Tibial artery (tissue), 4 donors: ENCODE measurements around the gene TRABD2B.
A peak's percentile ranks its signal among the peaks of the same experiment; 100 is the strongest.

ENCODE experiments used
- DNase-seq, 2 donors: peaks; one replicate each; pipeline ENCODE4 v3.0.0-alpha.2; 2019
- H3K27ac ChIP-seq, 2 donors: fragments of 200-600 bp; sonication (generic) in 1 of 2; 1 replicate in 1 of 2; 2 replicates in 1 of 2; pipeline ENCODE4 v1.5.1; 2018 to 2019; ENCODE audit warnings: mild to moderate bottlenecking in 1 of 2
- H3K27me3 ChIP-seq, 2 donors: fragments of 200-600 bp; sonication (generic) in 1 of 2; one replicate each; pipeline versions ENCODE4 v1.5.1 to v1.6.0; 2016 to 2019
- H3K36me3 ChIP-seq, 3 donors: fragments of 200-600 bp; sonication (generic) in 2 of 3; one replicate each; pipeline ENCODE4 v1.5.1; 2016 to 2019; ENCODE audit warnings: mild to moderate bottlenecking in 2 of 3
- H3K4me1 ChIP-seq, 4 donors: fragments of 200-600 bp; sonication (generic) in 2 of 4; 1 replicate in 3 of 4; 2 replicates in 1 of 4; pipeline ENCODE4 v1.5.1; 2016 to 2019
- H3K4me3 ChIP-seq, 2 donors: fragments of 200-600 bp; sonication (generic) in 1 of 2; 1 replicate in 1 of 2; 2 replicates in 1 of 2; pipeline ENCODE4 v1.5.1; 2018 to 2019; ENCODE audit warnings: mild to moderate bottlenecking in 2 of 2
- H3K9me3 ChIP-seq, 3 donors: fragments of 200-600 bp; sonication (generic) in 1 of 3; one replicate each; pipeline ENCODE4 v1.5.1; 2016 to 2019
- intact Hi-C: fragments of 100-400 bp; cut with DNase I; formaldehyde crosslinking; loops from one replicate; pipeline ENCODE4 v1.15.0; 2023; ENCODE audit warnings: low total_unique reads
- TF ChIP-seq, protein P1 (sequence below), 2 experiments: fragments of 200-600 bp in 1 of 2; fragments of 450-650 bp in 1 of 2; IDR thresholded peaks; one replicate each; pipeline ENCODE4 v1.5.1; 2017 to 2019; ENCODE audit warnings: antibody characterized with exemption in 2 of 2, mild to moderate bottlenecking in 1 of 2, moderate library complexity in 1 of 2

TRABD2B gene

DNA sequence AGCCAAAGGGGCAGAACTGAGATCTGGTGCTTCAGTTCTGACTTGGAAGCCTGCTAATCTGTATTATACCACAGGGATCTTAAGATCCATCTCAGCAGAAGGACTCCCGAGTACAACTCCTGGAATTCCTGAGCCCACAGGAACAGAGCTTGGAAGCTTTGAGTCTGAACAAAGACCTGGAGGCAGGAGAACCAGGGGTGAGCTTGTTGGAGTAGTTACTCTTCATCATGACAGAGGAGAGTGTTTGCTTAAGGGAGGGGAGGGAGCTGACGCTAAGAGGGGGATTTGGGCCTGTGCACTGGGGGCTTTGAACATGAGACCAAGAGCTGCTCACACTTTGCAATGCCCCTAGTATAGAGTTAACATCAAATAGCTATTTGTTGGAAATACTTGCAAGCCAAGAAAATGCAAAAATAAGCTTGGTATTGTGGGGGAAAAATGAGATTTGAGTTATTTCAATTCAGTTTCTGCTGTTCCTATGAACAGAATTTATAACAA, 41.1 kb upstream of the TRABD2B start:
- no peaks in the 10 kb centered on the region for H3K9me3 ChIP-seq
- no peaks in the 10 kb centered on the region for H3K27me3 ChIP-seq
- H3K4me3 ChIP-seq: no peak overlapping the region
- H3K27ac ChIP-seq: no peak overlapping the region
- intact Hi-C loops: no loop called here
- no peak for DNase-seq
- no peaks in the 10 kb centered on the region for H3K36me3 ChIP-seq
- H3K4me1 ChIP-seq: peaks cover 0 to 28% (median 12%) of the 10 kb centered on the region in 4 donors
- TF ChIP-seq, protein P1, sequence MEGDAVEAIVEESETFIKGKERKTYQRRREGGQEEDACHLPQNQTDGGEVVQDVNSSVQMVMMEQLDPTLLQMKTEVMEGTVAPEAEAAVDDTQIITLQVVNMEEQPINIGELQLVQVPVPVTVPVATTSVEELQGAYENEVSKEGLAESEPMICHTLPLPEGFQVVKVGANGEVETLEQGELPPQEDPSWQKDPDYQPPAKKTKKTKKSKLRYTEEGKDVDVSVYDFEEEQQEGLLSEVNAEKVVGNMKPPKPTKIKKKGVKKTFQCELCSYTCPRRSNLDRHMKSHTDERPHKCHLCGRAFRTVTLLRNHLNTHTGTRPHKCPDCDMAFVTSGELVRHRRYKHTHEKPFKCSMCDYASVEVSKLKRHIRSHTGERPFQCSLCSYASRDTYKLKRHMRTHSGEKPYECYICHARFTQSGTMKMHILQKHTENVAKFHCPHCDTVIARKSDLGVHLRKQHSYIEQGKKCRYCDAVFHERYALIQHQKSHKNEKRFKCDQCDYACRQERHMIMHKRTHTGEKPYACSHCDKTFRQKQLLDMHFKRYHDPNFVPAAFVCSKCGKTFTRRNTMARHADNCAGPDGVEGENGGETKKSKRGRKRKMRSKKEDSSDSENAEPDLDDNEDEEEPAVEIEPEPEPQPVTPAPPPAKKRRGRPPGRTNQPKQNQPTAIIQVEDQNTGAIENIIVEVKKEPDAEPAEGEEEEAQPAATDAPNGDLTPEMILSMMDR (IDR thresholded peaks at IDR 0.05): no peak

DNA sequence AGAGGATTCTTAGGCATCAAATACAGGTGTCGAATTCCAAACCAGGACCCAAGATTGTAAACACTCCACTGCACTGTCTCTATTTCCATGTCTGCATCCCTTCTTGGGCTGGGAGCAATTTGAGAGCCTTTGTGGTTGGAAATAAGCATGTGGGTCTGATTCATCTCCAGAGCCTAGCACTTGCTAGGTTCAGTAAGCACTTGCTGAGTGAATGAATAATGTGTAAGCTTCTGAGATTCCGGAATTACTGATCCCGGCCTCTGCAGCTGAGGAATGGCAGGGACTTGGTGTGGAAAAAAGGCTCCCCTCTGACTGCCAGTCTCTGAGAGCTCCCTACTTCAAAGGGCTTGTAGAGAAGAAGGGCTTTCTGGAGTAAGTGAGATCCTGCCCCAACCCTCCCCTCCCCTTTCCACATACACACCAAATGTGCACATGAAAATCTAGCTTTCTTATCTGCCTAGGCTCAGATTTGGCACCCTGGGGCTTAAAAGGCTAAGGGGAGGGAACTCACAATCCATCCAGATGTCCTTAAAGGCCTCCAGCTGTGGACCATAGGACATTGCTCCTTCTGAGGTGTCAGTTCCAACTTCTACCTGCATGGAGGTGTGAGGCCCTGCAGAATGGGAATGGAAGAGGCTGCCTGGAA, 39.6 kb upstream of the TRABD2B start:
- no peak overlapping the region for H3K4me3 ChIP-seq
- TF ChIP-seq, protein P1 (IDR thresholded peaks at IDR 0.05): no peak
- peaks cover 0 to 42% (median 15%) of the 10 kb centered on the region in 4 donors for H3K4me1 ChIP-seq
- H3K9me3 ChIP-seq: no peaks in the 10 kb centered on the region
- intact Hi-C loops: no loop called here
- H3K27me3 ChIP-seq: no peaks in the 10 kb centered on the region
- no peaks in the 10 kb centered on the region for H3K36me3 ChIP-seq
- peak in 1 of 2 donors; percentile 28 for DNase-seq
- H3K27ac ChIP-seq: no peak overlapping the region

DNA sequence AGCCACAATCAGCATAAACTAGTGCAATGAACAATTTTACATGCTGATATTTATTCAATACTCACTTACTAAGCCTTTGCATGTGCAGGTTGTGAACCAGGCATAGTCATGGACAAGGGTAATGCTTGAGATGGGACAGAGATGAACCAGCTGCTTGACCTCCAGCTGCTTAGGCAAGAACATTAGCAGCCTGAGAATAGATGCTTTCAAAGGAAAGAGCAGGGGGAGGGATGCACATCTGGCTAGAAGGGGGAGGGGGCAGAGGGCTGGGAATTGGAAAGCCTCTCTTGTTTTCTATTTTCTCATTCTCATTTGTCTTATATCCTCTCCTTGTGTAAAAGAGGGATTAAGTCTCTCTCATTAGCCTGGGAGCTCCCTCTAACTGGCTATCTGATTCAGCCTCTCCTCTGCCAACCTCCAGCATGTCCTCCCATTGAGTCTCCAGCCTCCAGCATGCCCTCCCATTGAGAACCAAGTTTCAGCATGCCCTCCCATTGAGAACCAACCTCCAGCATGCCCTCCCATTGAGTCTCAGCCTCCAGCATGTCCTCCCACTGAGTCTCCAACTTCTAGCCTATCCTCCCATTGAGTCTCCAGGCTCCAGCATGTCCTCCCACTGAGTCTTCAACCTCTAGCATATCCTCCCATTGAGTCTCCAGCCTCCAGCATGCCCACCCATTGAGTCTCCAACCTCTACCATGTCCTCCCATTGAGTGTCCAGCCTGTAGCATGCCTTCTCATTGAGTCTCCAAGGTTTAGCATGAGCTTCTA, 38.4 kb upstream of the TRABD2B start:
- peaks cover 0 to 47% (median 16%) of the 10 kb centered on the region in 4 donors for H3K4me1 ChIP-seq
- H3K27ac ChIP-seq: no peak overlapping the region
- no peaks in the 10 kb centered on the region for H3K9me3 ChIP-seq
- DNase-seq: peak in 1 of 2 donors; percentile 20
- no peaks in the 10 kb centered on the region for H3K27me3 ChIP-seq
- intact Hi-C loops: no loop called here
- H3K4me3 ChIP-seq: no peak overlapping the region
- no peaks in the 10 kb centered on the region for H3K36me3 ChIP-seq
- TF ChIP-seq, protein P1 (IDR thresholded peaks at IDR 0.05): no peak

DNA sequence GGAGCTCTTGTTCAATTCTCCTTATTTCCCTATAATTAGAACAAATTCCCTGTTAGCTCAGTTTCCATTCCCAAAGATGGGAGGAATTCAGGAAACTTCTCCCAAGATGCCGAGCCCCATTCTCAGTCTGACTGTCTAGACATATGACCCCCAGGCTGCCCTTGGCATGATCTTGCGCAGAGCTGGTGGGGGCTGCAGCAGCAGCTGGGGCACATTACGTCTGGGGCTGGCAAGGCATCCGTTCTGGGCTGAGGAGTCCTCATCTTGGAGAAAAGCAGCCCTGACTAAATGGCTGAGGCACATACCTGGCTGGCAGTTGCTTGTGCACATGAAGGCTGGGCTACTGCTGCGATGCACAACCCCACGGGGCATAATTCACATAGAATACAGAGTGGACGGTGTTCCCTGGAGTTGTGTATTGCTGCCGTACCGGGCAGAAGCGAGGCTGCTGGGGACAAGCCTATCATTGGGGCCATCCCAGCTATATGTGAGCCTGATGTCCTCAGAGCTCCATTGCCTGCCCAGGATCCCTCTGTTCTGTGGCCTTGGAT, 36.4 kb upstream of the TRABD2B start:
- Histone ChIP-seq H3K9me3 (no peaks in the 10 kb centered on the region), H3K36me3 (no peaks in the 10 kb centered on the region), H3K27me3 (no peaks in the 10 kb centered on the region), H3K4me3 (no peak overlapping the region), H3K27ac (peak overlapping the region; percentile 45 to 61), H3K4me1 (peaks cover 0 to 39% (median 13%) of the 10 kb centered on the region in 4 donors)
- TF ChIP-seq, protein P1 (IDR thresholded peaks at IDR 0.05): no peak
- DNase-seq: peak in 1 of 2 donors; percentile 77
- intact Hi-C loops: no loop called here

DNA sequence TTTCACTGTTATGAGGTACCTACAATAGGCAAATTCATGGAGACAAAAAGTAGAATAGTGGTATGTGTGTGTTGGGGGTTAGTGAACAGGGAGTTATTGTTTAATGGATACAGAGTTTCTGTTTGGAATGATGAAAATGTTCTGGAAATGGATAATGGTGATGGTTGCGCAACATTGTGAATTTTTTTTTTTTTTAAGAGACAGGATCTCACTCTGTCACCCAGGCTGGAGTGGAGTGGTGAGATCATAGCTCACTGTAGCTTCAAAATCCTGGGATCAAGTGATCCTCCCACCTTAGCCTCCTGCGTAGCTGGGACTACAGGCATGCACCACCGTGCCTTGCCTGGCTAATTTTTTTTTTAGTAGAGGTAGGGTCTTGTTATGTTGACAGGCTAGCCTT, 34.5 kb upstream of the TRABD2B start:
- DNase-seq: peak in 1 of 2 donors; percentile 11
- Histone ChIP-seq H3K9me3 (no peaks in the 10 kb centered on the region), H3K36me3 (no peaks in the 10 kb centered on the region), H3K27me3 (no peaks in the 10 kb centered on the region), H3K4me3 (no peak overlapping the region), H3K27ac (peak overlapping the region in 1 of 2 donors; percentile 61), H3K4me1 (peaks cover 0 to 39% (median 13%) of the 10 kb centered on the region in 4 donors)
- intact Hi-C loops: no loop called here
- TF ChIP-seq, protein P1 (IDR thresholded peaks at IDR 0.05): no peak
